ENCODE results near the gene PM20D2. TPM values are rescaled to one million over a fixed set of nuclear protein-coding genes. Genes with fewer than 3 reads are reported as not detected.

The PM20D2 gene
- total RNA-seq, 2 experiments from 2014 or later: 5.0 to 5.5 TPM

- Mint-ChIP-seq H3K27ac (no peak overlapping the region), H3K9me3 (peaks cover 8% of the 10 kb centered on the region), H3K27me3 (peaks cover 13% of the 10 kb centered on the region), H3K36me3 (ENCODE audit: low read depth) (no peaks in the 10 kb centered on the region), H3K4me1 (no peaks in the 10 kb centered on the region), H3K4me3 (no peak overlapping the region)
- POLR2A ChIA-PET: no interaction called here
- CTCF ChIA-PET: no interaction called here
- no peak for DNase-seq
These were observed 44.9 kb downstream of the PM20D2 start for GRCh38 chr6:89190741-89191140.

DNA sequence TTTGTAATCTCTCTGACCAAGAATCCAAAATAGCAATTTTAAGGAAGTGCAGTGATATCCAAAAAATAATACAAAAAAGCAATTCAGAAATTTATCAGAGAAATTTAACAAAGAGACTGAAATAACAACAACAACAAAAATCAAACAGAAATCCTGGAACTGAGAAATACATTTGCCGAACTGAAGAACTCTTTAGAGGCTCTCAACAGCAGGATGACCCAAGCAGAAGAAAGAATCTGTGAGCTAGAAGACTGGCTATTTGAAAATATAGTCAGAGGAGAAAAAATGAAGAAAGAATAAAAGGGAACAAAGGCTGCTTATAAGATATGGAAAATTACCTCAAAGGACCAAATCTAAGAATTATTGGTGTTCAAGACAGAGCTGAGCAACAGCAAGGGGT, 48.7 kb downstream of the PM20D2 start:
- DNase-seq: no peak
- Mint-ChIP-seq H3K27ac (no peak overlapping the region), H3K4me1 (no peaks in the 10 kb centered on the region), H3K36me3 (ENCODE audit: low read depth) (no peaks in the 10 kb centered on the region), H3K9me3 (peaks cover 8% of the 10 kb centered on the region), H3K4me3 (no peak overlapping the region), H3K27me3 (peaks cover 13% of the 10 kb centered on the region)
- ChIA-PET POLR2A (no interaction called here), CTCF (no interaction called here)

DNA sequence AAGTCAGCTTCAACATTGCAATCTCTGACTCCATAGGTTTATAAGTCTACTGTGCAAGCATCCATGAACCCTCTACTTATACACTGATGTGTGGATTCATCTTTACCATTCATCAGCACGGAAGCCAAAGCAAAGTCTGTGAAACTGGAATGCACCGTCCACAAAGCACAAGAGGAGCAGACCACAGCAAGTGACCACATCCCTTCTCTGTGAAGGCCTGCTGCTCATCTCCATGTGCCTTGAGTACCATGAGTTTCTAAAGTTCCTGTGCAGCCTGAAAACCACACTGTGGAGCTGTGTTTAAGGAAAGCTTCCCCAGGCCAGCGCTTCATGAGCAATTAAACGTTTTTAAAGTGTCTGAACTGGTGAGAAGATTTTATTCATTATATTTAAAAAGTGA, 51.3 kb downstream of the PM20D2 start:
- Mint-ChIP-seq H3K27me3 (peaks cover 13% of the 10 kb centered on the region), H3K4me1 (no peaks in the 10 kb centered on the region), H3K4me3 (no peak overlapping the region), H3K36me3 (ENCODE audit: low read depth) (no peaks in the 10 kb centered on the region), H3K27ac (no peak overlapping the region), H3K9me3 (peaks cover 8% of the 10 kb centered on the region)
- ChIA-PET CTCF (no interaction called here), POLR2A (no interaction called here)
- DNase-seq: no peak

GRCh38 chr6:89198235-89198634, 52.4 kb downstream of the PM20D2 start:
- no peak overlapping the region for H3K27ac Mint-ChIP-seq
- H3K4me3 Mint-ChIP-seq: no peak overlapping the region
- no peaks in the 10 kb centered on the region for H3K36me3 Mint-ChIP-seq (ENCODE audit: low read depth)
- no peak for DNase-seq
- peaks cover 8% of the 10 kb centered on the region for H3K9me3 Mint-ChIP-seq
- POLR2A ChIA-PET: no interaction called here
- H3K4me1 Mint-ChIP-seq: no peaks in the 10 kb centered on the region
- CTCF ChIA-PET: no interaction called here
- peaks cover 10% of the 10 kb centered on the region for H3K27me3 Mint-ChIP-seq

DNA sequence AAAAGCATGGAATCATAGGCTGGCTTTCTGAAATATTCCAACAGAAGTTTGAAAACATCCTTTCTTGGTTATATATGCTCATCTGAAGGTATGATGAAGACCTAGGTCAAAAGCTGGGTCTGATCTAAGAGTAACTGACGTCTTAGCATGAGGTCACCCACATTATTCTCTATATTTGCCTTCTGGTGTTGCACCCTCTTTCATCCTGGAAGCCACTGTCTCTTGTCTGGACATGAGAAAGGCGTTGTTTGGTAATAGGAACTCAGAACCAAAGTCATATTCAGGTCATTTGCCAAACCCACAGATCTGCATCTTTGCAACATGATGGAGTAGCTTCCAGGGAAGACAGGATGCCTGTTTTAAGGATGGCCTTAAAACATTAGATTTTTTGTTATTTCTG, 53.7 kb downstream of the PM20D2 start:
- no peak for DNase-seq
- Mint-ChIP-seq H3K27ac (no peak overlapping the region), H3K27me3 (peaks cover 7% of the 10 kb centered on the region), H3K4me1 (no peaks in the 10 kb centered on the region), H3K36me3 (ENCODE audit: low read depth) (no peaks in the 10 kb centered on the region), H3K9me3 (peaks cover 7% of the 10 kb centered on the region), H3K4me3 (no peak overlapping the region)
- POLR2A ChIA-PET: no interaction called here
- CTCF ChIA-PET: no interaction called here

GRCh38 chr6:89200706-89201215, 54.9 kb downstream of the PM20D2 start:
- peaks cover 1% of the 10 kb centered on the region for H3K27me3 Mint-ChIP-seq
- no peaks in the 10 kb centered on the region for H3K36me3 Mint-ChIP-seq (ENCODE audit: low read depth)
- H3K9me3 Mint-ChIP-seq: peaks cover under 1% of the 10 kb centered on the region
- DNase-seq: no peak
- H3K4me1 Mint-ChIP-seq: no peaks in the 10 kb centered on the region
- no peak overlapping the region for H3K4me3 Mint-ChIP-seq
- ChIA-PET CTCF (no interaction called here), POLR2A (no interaction called here)
- H3K27ac Mint-ChIP-seq: no peak overlapping the region

- Mint-ChIP-seq H3K9me3 (no peaks in the 10 kb centered on the region), H3K4me1 (no peaks in the 10 kb centered on the region), H3K4me3 (no peak overlapping the region), H3K36me3 (ENCODE audit: low read depth) (no peaks in the 10 kb centered on the region), H3K27me3 (peaks cover 4% of the 10 kb centered on the region), H3K27ac (no peak overlapping the region)
- ChIA-PET CTCF (no interaction called here), POLR2A (no interaction called here)
- no peak for DNase-seq
These were observed 58.2 kb downstream of the PM20D2 start for GRCh38 chr6:89204096-89204495.

- ChIA-PET CTCF (no interaction called here), POLR2A (no interaction called here)
- Mint-ChIP-seq H3K27me3 (peaks cover 4% of the 10 kb centered on the region), H3K4me3 (no peak overlapping the region), H3K9me3 (no peaks in the 10 kb centered on the region), H3K36me3 (ENCODE audit: low read depth) (no peaks in the 10 kb centered on the region), H3K27ac (no peak overlapping the region), H3K4me1 (no peaks in the 10 kb centered on the region)
- DNase-seq: no peak
These were observed 60.0 kb downstream of the PM20D2 start for GRCh38 chr6:89205819-89206218.

GRCh38 chr6:89208551-89208950, 62.7 kb downstream of the PM20D2 start:
- no peak for DNase-seq
- H3K27ac Mint-ChIP-seq: no peak overlapping the region
- peaks cover 15% of the 10 kb centered on the region for H3K27me3 Mint-ChIP-seq
- CTCF ChIA-PET: no interaction called here
- H3K9me3 Mint-ChIP-seq: no peaks in the 10 kb centered on the region
- no peaks in the 10 kb centered on the region for H3K36me3 Mint-ChIP-seq (ENCODE audit: low read depth)
- POLR2A ChIA-PET: no interaction called here
- H3K4me3 Mint-ChIP-seq: no peak overlapping the region
- H3K4me1 Mint-ChIP-seq: no peaks in the 10 kb centered on the region

DNA sequence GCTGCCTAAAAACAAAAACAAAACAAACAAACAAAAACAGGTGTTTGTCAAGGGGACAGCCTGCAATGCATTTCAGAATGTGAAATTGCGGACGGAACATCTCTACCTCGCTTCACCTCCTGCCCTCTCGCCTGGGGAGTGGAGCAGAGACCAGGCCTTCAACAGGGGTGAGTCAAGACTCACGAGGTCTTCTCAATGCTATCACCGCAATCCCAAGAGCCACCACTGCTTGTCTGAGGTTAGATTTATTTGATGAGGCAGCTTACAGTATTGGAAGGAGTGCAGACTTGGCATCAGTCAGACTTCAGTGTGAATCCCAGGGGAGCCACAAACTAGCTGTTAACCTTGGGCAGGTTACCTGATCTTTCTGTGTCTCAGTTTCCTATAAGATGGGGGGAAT, 63.6 kb downstream of the PM20D2 start:
- Mint-ChIP-seq H3K9me3 (no peaks in the 10 kb centered on the region), H3K27ac (no peak overlapping the region), H3K36me3 (ENCODE audit: low read depth) (no peaks in the 10 kb centered on the region), H3K4me3 (no peak overlapping the region), H3K27me3 (peaks cover 21% of the 10 kb centered on the region), H3K4me1 (no peaks in the 10 kb centered on the region)
- ChIA-PET POLR2A (no interaction called here), CTCF (no interaction called here)
- DNase-seq: no peak

GRCh38 chr6:89212472-89212871, 66.6 kb downstream of the PM20D2 start:
- H3K27ac Mint-ChIP-seq: no peak overlapping the region
- peaks cover 30% of the 10 kb centered on the region for H3K27me3 Mint-ChIP-seq
- no peak overlapping the region for H3K4me3 Mint-ChIP-seq
- no peaks in the 10 kb centered on the region for H3K36me3 Mint-ChIP-seq (ENCODE audit: low read depth)
- H3K4me1 Mint-ChIP-seq: no peaks in the 10 kb centered on the region
- ChIA-PET POLR2A (no interaction called here), CTCF (no interaction called here)
- no peak for DNase-seq
- no peaks in the 10 kb centered on the region for H3K9me3 Mint-ChIP-seq

GRCh38 chr6:89214197-89214596, 68.3 kb downstream of the PM20D2 start:
- H3K9me3 Mint-ChIP-seq: no peaks in the 10 kb centered on the region
- H3K27ac Mint-ChIP-seq: no peak overlapping the region
- H3K4me1 Mint-ChIP-seq: no peaks in the 10 kb centered on the region
- ChIA-PET CTCF (no interaction called here), POLR2A (no interaction called here)
- no peaks in the 10 kb centered on the region for H3K36me3 Mint-ChIP-seq (ENCODE audit: low read depth)
- peaks cover 36% of the 10 kb centered on the region for H3K27me3 Mint-ChIP-seq
- no peak for DNase-seq
- no peak overlapping the region for H3K4me3 Mint-ChIP-seq

All from activated CD4-positive, alpha-beta memory T cell treated with anti-CD3 and anti-CD28 coated beads, Interleukin-2, amount 10 ng/mL, durations not matched to agents 7 days and 5 days (primary cell).